ENCODE data around the gene RPL32.
"Not testable (repeated sequence)": the region's sequence is repeated elsewhere in the genome, so short reads cannot be mapped to it uniquely, and the experiment has no call there.

Gene RPL32

GRCh38 chr3:12807601-12808359 lies 33.6 kb downstream of the RPL32 start:
- no peak for DNase-seq

GRCh38 chr3:12807066-12807465 lies 34.3 kb downstream of the RPL32 start:
- DNase-seq, result no peak

- no peak for DNase-seq
Observed at GRCh38 chr3:12803371-12803770, 38.0 kb downstream of the RPL32 start.

- DNase-seq, result no peak
Observed at GRCh38 chr3:12799525-12800440, 41.6 kb downstream of the RPL32 start.

- DNase-seq, result no peak
Observed at GRCh38 chr3:12798559-12799179, 42.7 kb downstream of the RPL32 start.

- DNase-seq, result no peak
Observed at GRCh38 chr3:12797892-12798558, 43.3 kb downstream of the RPL32 start.

- DNase-seq, result no peak
Observed at GRCh38 chr3:12797124-12797891, 44.1 kb downstream of the RPL32 start.

- DNase-seq, result no peak
Observed at GRCh38 chr3:12796171-12797123, 44.9 kb downstream of the RPL32 start, which contains the start of gene CAND2. TSS of gene CAND2 (plus strand) at chr3:12796680. CDS start at chr3:12796721, 41 bp downstream.

- no peak for DNase-seq
Observed at GRCh38 chr3:12793701-12794100, 47.7 kb downstream of the RPL32 start.

- DNase-seq, result no peak
Observed at GRCh38 chr3:12791430-12791829, 49.9 kb downstream of the RPL32 start.

- DNase-seq, result not testable (repeated sequence)
Observed at GRCh38 chr3:12787967-12788690, 53.2 kb downstream of the RPL32 start.

- not testable (repeated sequence) for DNase-seq
Observed at GRCh38 chr3:12787346-12787745, 54.0 kb downstream of the RPL32 start.

- DNase-seq, result no peak
Observed at GRCh38 chr3:12785096-12785495, 56.3 kb downstream of the RPL32 start.
